ENCODE data around the gene RIPOR3. TPM values are rescaled to one million over a fixed set of nuclear protein-coding genes. Genes with fewer than 3 reads are reported as not detected.
"Not testable (repeated sequence)": the region's sequence is repeated elsewhere in the genome, so short reads cannot be mapped to it uniquely, and the experiment has no call there.

RIPOR3 gene
- total RNA-seq, 1 experiment from 2014 or later: 0.46 TPM

DNA sequence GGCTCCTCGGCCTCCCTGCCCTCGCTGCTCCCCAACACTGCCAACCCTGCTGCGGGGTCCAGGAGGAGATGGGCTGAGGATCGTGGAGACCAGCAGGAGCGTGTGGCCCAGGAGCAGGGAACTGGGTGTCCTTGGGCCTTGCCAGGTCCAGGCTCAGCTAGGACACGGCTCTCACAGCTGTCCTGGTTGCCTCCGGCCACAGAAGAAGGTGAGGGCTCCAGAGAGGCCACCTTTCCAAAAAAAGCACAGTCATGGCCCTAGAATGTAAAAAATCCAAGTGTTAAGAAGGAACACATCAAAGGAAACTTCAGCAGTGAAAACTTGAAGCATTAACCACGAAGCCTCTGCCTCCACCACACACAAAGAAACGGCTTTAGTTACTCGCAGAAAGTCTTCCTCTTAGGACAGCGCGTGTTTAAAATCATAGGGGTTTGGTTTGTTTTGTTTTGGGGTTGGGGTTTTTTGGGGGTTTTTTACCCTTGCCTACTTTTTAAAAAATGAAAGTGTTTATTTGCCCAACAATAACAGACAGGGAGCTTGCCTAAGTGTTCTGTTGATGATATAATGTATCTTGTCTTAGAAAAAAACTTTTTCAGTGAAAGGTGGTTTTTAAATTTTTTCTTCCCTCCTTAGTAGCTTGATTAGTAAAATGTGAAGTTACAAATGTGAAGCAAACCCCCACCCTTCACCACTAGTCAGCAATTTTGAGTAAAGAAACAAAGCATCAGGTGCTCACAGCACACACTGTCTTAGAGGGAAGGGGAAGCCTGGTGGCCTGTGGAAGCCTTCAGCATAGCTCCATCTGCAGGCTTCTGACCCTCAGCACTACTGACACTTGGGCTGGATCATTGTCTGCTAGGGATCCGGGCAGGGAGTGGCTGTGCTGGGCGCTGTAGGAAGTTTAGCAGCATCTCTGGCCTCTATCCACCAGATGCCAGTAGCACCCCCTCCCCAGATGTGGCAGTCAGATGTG lies 121.2 kb downstream of the RIPOR3 start:
- no peaks in the 10 kb centered on the region for H3K27me3 Mint-ChIP-seq (ENCODE audit: low read depth)
- Histone ChIP-seq H3K18ac (ENCODE audit: insufficient read length, low read depth, low read length) (no peak overlapping the region), H2AFZ (ENCODE audit: low read length) (no peak overlapping the region), H3K4ac (ENCODE audit: low read depth, low read length) (no peak overlapping the region), H2BK20ac (ENCODE audit: low read depth, low read length, poor library complexity, severe bottlenecking) (no peak overlapping the region), H3T11ph (ENCODE audit: low read length) (no peak overlapping the region), H3K4me1 (ENCODE audit: insufficient read depth, low read length) (no peaks in the 10 kb centered on the region), H3K9me3 (ENCODE audit: control insufficient read depth, low read depth, low read length) (no peaks in the 10 kb centered on the region), H3K79me2 (ENCODE audit: insufficient read depth, low read length) (no peaks in the 10 kb centered on the region), H3K4me2 (ENCODE audit: insufficient read depth, insufficient read length, low read length) (no peak overlapping the region), H2BK12ac (ENCODE audit: insufficient read length, low read depth, low read length) (no peak overlapping the region), H3K27me3 (ENCODE audit: insufficient read depth, low read length) (no peaks in the 10 kb centered on the region), H2BK5ac (ENCODE audit: insufficient read length, low read length) (no peak overlapping the region), H3K27ac (ENCODE audit: insufficient read length, low read depth, low read length) (no peak overlapping the region), H3K14ac (ENCODE audit: insufficient read depth, low read length) (no peak overlapping the region), H4K8ac (replicated peaks; ENCODE audit: insufficient read length, low read depth, low read length) (no peak overlapping the region), H4K5ac (ENCODE audit: insufficient read length, low read depth, low read length) (no peak overlapping the region), H3K23ac (ENCODE audit: insufficient read length, low read depth, low read length) (no peak overlapping the region), H4K91ac (ENCODE audit: insufficient read length, low read depth, low read length) (no peak overlapping the region), H3K56ac (ENCODE audit: insufficient read length, low read depth, low read length) (no peak overlapping the region), H3K23me2 (ENCODE audit: insufficient read length, low read depth, low read length, poor library complexity, severe bottlenecking) (no peaks in the 10 kb centered on the region), H2AK5ac (ENCODE audit: insufficient read length, low read length) (no peak overlapping the region), H4K20me1 (ENCODE audit: control insufficient read depth, insufficient read depth, insufficient read length) (no peaks in the 10 kb centered on the region), H2BK15ac (ENCODE audit: low read depth, low read length) (no peak overlapping the region), H3K9ac (ENCODE audit: extremely low read depth, insufficient read length, low read length) (no peak overlapping the region), H3K79me1 (ENCODE audit: insufficient read depth, low read depth, low read length, poor library complexity, severe bottlenecking) (no peaks in the 10 kb centered on the region), H2BK120ac (ENCODE audit: low read depth, low read length, poor library complexity, severe bottlenecking) (no peak overlapping the region)
- peak overlapping the region in 2 of 3 experiments; percentile 9 to 28; a peak in 2 of 7 replicates for H3K27ac Mint-ChIP-seq
- H3K4me3 Mint-ChIP-seq: no peak overlapping the region
- H3K4me1 Mint-ChIP-seq: peaks cover 0 to 2% of the 10 kb centered on the region in 2 experiments; a peak in 2 of 4 replicates
- WGBS (ENCODE audit: extremely low coverage, insufficient read length, low lambda C conversion rate): no CpG with 5 or more reads among the region's 14 CpGs
- DNase-seq: peak; percentile 61
- no peaks in the 10 kb centered on the region for H3K9me3 Mint-ChIP-seq
- peaks cover 5 to 38% (median 27%) of the 10 kb centered on the region in 3 experiments; a peak in 6 of 7 replicates for H3K36me3 Mint-ChIP-seq (ENCODE audit: insufficient read depth in 1 of 3, low read depth in 3 of 3)
- TF ChIP-seq, protein P1, sequence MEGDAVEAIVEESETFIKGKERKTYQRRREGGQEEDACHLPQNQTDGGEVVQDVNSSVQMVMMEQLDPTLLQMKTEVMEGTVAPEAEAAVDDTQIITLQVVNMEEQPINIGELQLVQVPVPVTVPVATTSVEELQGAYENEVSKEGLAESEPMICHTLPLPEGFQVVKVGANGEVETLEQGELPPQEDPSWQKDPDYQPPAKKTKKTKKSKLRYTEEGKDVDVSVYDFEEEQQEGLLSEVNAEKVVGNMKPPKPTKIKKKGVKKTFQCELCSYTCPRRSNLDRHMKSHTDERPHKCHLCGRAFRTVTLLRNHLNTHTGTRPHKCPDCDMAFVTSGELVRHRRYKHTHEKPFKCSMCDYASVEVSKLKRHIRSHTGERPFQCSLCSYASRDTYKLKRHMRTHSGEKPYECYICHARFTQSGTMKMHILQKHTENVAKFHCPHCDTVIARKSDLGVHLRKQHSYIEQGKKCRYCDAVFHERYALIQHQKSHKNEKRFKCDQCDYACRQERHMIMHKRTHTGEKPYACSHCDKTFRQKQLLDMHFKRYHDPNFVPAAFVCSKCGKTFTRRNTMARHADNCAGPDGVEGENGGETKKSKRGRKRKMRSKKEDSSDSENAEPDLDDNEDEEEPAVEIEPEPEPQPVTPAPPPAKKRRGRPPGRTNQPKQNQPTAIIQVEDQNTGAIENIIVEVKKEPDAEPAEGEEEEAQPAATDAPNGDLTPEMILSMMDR (conservative IDR thresholded peaks at IDR 0.05): peak; percentile 55; the same call in 2 of the 3 replicates

DNA sequence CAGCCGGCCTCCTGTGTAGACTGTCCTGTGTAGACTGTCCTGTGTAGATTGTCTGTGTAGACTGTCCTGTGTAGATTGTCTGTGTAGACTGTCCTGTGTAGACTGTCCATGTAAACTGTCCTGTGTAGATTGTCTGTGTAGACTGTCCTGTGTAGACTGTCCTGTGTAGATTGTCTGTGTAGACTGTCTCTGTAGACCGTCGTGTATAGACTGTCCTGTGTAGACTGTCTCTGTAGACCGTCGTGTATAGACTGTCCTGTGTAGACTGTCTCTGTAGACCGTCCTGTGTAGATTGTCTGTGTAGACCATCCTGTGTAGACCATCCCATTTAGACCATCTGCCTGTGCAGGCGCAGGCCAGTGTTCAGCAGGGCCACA lies 121.9 kb downstream of the RIPOR3 start:
- no CpG with 5 or more reads among the region's 7 CpGs for WGBS (ENCODE audit: extremely low coverage, insufficient read length, low lambda C conversion rate)
- not testable (repeated sequence) for H3K27me3 ChIP-seq (ENCODE audit: insufficient read depth, low read length); H3K4me1 ChIP-seq (ENCODE audit: insufficient read depth, low read length); H3K14ac ChIP-seq (ENCODE audit: insufficient read depth, low read length); H2BK15ac ChIP-seq (ENCODE audit: low read depth, low read length); H3K56ac ChIP-seq (ENCODE audit: insufficient read length, low read depth, low read length); H2BK12ac ChIP-seq (ENCODE audit: insufficient read length, low read depth, low read length); H3K4me3 Mint-ChIP-seq; H3K9me3 Mint-ChIP-seq; H2AFZ ChIP-seq (ENCODE audit: low read length); H2AK5ac ChIP-seq (ENCODE audit: insufficient read length, low read length); H3K9me3 ChIP-seq (ENCODE audit: control insufficient read depth, low read depth, low read length); H3K79me1 ChIP-seq (ENCODE audit: insufficient read depth, low read depth, low read length, poor library complexity, severe bottlenecking); H4K5ac ChIP-seq (ENCODE audit: insufficient read length, low read depth, low read length); DNase-seq; H3K23ac ChIP-seq (ENCODE audit: insufficient read length, low read depth, low read length); H4K8ac ChIP-seq (replicated peaks; ENCODE audit: insufficient read length, low read depth, low read length); H4K91ac ChIP-seq (ENCODE audit: insufficient read length, low read depth, low read length); H3T11ph ChIP-seq (ENCODE audit: low read length); H3K4ac ChIP-seq (ENCODE audit: low read depth, low read length); H3K4me2 ChIP-seq (ENCODE audit: insufficient read depth, insufficient read length, low read length); H3K27me3 Mint-ChIP-seq (ENCODE audit: low read depth); H3K23me2 ChIP-seq (ENCODE audit: insufficient read length, low read depth, low read length, poor library complexity, severe bottlenecking); H3K79me2 ChIP-seq (ENCODE audit: insufficient read depth, low read length); H2BK20ac ChIP-seq (ENCODE audit: low read depth, low read length, poor library complexity, severe bottlenecking); H3K18ac ChIP-seq (ENCODE audit: insufficient read length, low read depth, low read length); H3K4me1 Mint-ChIP-seq; H3K27ac ChIP-seq (ENCODE audit: insufficient read length, low read depth, low read length); H3K9ac ChIP-seq (ENCODE audit: extremely low read depth, insufficient read length, low read length); H2BK5ac ChIP-seq (ENCODE audit: insufficient read length, low read length); H4K20me1 ChIP-seq (ENCODE audit: control insufficient read depth, insufficient read depth, insufficient read length); H2BK120ac ChIP-seq (ENCODE audit: low read depth, low read length, poor library complexity, severe bottlenecking)
- Mint-ChIP-seq H3K36me3 (ENCODE audit: insufficient read depth in 1 of 3, low read depth in 3 of 3) (peaks cover 2 to 36% (median 21%) of the 10 kb centered on the region in 3 experiments; a peak in 6 of 7 replicates), H3K27ac (peak overlapping the region in 2 of 3 experiments; percentile 6 to 50; a peak in 2 of 7 replicates)
